Tibial nerve (tissue), 4 donors: ENCODE data around the gene PSENEN. TPM values are rescaled to one million over a fixed set of nuclear protein-coding genes. Genes with fewer than 3 reads are reported as not detected.

ENCODE experiments used
- DNase-seq, 2 donors: peaks; one replicate each; pipeline ENCODE4 v3.0.0-alpha.2; 2019; ENCODE audit warnings: low spot score in 2 of 2
- H3K27ac ChIP-seq, 4 donors: fragments of 200-600 bp; sonication (generic) in 3 of 4; one replicate each; pipeline ENCODE4 v1.5.1; 2017 to 2019; ENCODE audit warnings: mild to moderate bottlenecking in 1 of 4
- H3K27me3 ChIP-seq, 2 donors: fragments of 200-600 bp; sonication (generic) in 1 of 2; one replicate each; pipeline versions ENCODE4 v1.5.1 to v1.6.0; 2017 to 2019
- H3K36me3 ChIP-seq, 3 donors: fragments of 200-600 bp; sonication (generic); one replicate each; pipeline ENCODE4 v1.5.1; 2018 to 2019
- H3K4me1 ChIP-seq, 4 donors: fragments of 200-600 bp; sonication (generic) in 3 of 4; one replicate each; pipeline ENCODE4 v1.5.1; 2017 to 2019
- H3K4me3 ChIP-seq, 4 donors: fragments of 200-600 bp; sonication (generic) in 3 of 4; one replicate each; pipeline ENCODE4 v1.5.1; 2017 to 2019; ENCODE audit warnings: mild to moderate bottlenecking in 1 of 4, moderate library complexity in 1 of 4
- H3K9me3 ChIP-seq, 4 donors: fragments of 200-600 bp; sonication (generic) in 3 of 4; one replicate each; pipeline ENCODE4 v1.5.1; 2017 to 2019
- CTCF ChIP-seq, 5 experiments: fragments of 200-600 bp in 3 of 5; fragments of 450-650 bp in 2 of 5; sonication (generic) in 3 of 5; IDR thresholded peaks; one replicate each; pipeline ENCODE4 v1.5.1; 2016 to 2019; ENCODE audit warnings: antibody characterized with exemption in 5 of 5, mild to moderate bottlenecking in 3 of 5, moderate library complexity in 2 of 5
- EP300 ChIP-seq, 2 donors: sonication (generic); formaldehyde crosslinking; IDR thresholded peaks; one replicate each; pipeline ENCODE4 v1.6.1; 2017; ENCODE audit warnings: antibody characterized with exemption in 2 of 2, mild to moderate bottlenecking in 1 of 2
- POLR2A ChIP-seq, 2 donors: fragments of 450-650 bp; IDR thresholded peaks; one replicate each; pipeline ENCODE4 v1.6.1; 2017; ENCODE audit warnings: antibody characterized with exemption in 2 of 2, mild to moderate bottlenecking in 2 of 2, moderate library complexity in 2 of 2
- WGBS, 2 donors: methylation state at CpG; one replicate each; pipeline ENCODE4 v1.1.5; 2018; 5-methylcytosine and 5-hydroxymethylcytosine counted together
- total RNA-seq, 4 donors: library from RNA; depleted of rRNA; stranded (reverse); fragments of >200 nt; gene quantifications; one replicate each; pipeline ENCODE4 v1.1.0, GENCODE V29; 2016

Gene PSENEN
- total RNA-seq, 4 donors from 2014 or later, result 33.1 to 46.7 (median 40.3) TPM

GRCh38 chr19:35760711-35761349, 15.4 kb downstream of the PSENEN start:
- no peak for DNase-seq
- H3K36me3 ChIP-seq, result peaks cover 0 to 64% (median 0%) of the 10 kb centered on the region in 3 donors
- WGBS, 2 donors, result 90 to 94% methylated on average over 4 of the region's 4 CpGs

GRCh38 chr19:35764432-35765315, 19.2 kb downstream of the PSENEN start:
- no peaks in the 10 kb centered on the region for H3K9me3 ChIP-seq
- H3K4me3 ChIP-seq, result no peak overlapping the region
- no peak overlapping the region for H3K27ac ChIP-seq
- no peaks in the 10 kb centered on the region for H3K27me3 ChIP-seq
- 91 to 93% methylated on average over 17 of the region's 17 CpGs for whole genome bisulfite sequencing, 2 donors
- no peak for DNase-seq
- peaks cover 0 to 7% (median 0%) of the 10 kb centered on the region in 4 donors for H3K4me1 ChIP-seq
- H3K36me3 ChIP-seq, result peaks cover 0 to 99% (median 0%) of the 10 kb centered on the region in 3 donors
- TF ChIP-seq POLR2A (IDR thresholded peaks at IDR 0.05) (no peak), EP300 (IDR thresholded peaks at IDR 0.05) (no peak), CTCF (IDR thresholded peaks at IDR 0.05) (no peak)

More at GRCh38 chr19:35760711-35761349, 15.4 kb downstream of the PSENEN start:
- TF ChIP-seq POLR2A (IDR thresholded peaks at IDR 0.05) (no peak), CTCF (IDR thresholded peaks at IDR 0.05) (no peak), EP300 (IDR thresholded peaks at IDR 0.05) (no peak)
- peaks cover 4 to 38% (median 19%) of the 10 kb centered on the region in 4 donors for H3K4me1 ChIP-seq
- no peaks in the 10 kb centered on the region for H3K27me3 ChIP-seq
- no peak overlapping the region for H3K4me3 ChIP-seq
- H3K9me3 ChIP-seq, result no peaks in the 10 kb centered on the region
- H3K27ac ChIP-seq, result no peak overlapping the region

GRCh38 chr19:35766571-35767104, 21.2 kb downstream of the PSENEN start:
- H3K27ac ChIP-seq, result no peak overlapping the region
- 73 to 79% methylated on average over 5 to 11 of the region's 11 CpGs for WGBS, 2 donors

GRCh38 chr19:35767288-35768081, 22.0 kb downstream of the PSENEN start:
- TF ChIP-seq CTCF (IDR thresholded peaks at IDR 0.05), result no peak
- TF ChIP-seq POLR2A (IDR thresholded peaks at IDR 0.05), result no peak
- no peak for TF ChIP-seq EP300 (IDR thresholded peaks at IDR 0.05)
- Histone ChIP-seq H3K9me3 (no peaks in the 10 kb centered on the region), H3K4me3 (no peak overlapping the region), H3K27me3 (no peaks in the 10 kb centered on the region), H3K27ac (no peak overlapping the region), H3K4me1 (no peaks in the 10 kb centered on the region), H3K36me3 (peaks cover 0 to 73% (median 0%) of the 10 kb centered on the region in 3 donors)
- DNase-seq, result no peak
- 75 to 80% methylated on average over 21 to 23 of the region's 34 CpGs for WGBS, 2 donors

More at GRCh38 chr19:35766571-35767104, 21.2 kb downstream of the PSENEN start:
- H3K4me3 ChIP-seq, result no peak overlapping the region
- no peaks in the 10 kb centered on the region for H3K9me3 ChIP-seq
- no peaks in the 10 kb centered on the region for H3K27me3 ChIP-seq
- no peak for DNase-seq
- no peaks in the 10 kb centered on the region for H3K4me1 ChIP-seq
- no peak for TF ChIP-seq CTCF (IDR thresholded peaks at IDR 0.05)
- no peak for TF ChIP-seq POLR2A (IDR thresholded peaks at IDR 0.05)
- TF ChIP-seq EP300 (IDR thresholded peaks at IDR 0.05), result no peak
- H3K36me3 ChIP-seq, result peaks cover 0 to 82% (median 0%) of the 10 kb centered on the region in 3 donors
